GM18520 (cell line): Measurements from ENCODE around the gene COPG2.
"Not testable (repeated sequence)": the region's sequence is repeated elsewhere in the genome, so short reads cannot be mapped to it uniquely, and the experiment has no call there.

Experiments
- ATAC-seq: cut with Tn5 transposase; IDR thresholded peaks from one replicate; pipeline ENCODE4 v1.9.1; 2021; ENCODE audit not compliant: unreplicated experiment

Gene COPG2

GRCh38 chr7:130570144-130570543 lies 98.4 kb downstream of the COPG2 start:
- not testable (repeated sequence) for ATAC-seq

GRCh38 chr7:130566898-130567280 lies 101.7 kb downstream of the COPG2 start:
- no peak for ATAC-seq

GRCh38 chr7:130566168-130566897 lies 102.2 kb downstream of the COPG2 start:
- no peak for ATAC-seq

- no peak for ATAC-seq
These were observed 107.6 kb downstream of the COPG2 start for GRCh38 chr7:130560972-130561371.

GRCh38 chr7:130559184-130559583 lies 109.4 kb downstream of the COPG2 start:
- ATAC-seq = no peak

GRCh38 chr7:130554481-130554880 lies 114.1 kb downstream of the COPG2 start:
- no peak for ATAC-seq

- no peak for ATAC-seq
These were observed 115.0 kb downstream of the COPG2 start for GRCh38 chr7:130553398-130554029.

GRCh38 chr7:130544356-130544755 lies 124.2 kb downstream of the COPG2 start:
- no peak for ATAC-seq

- ATAC-seq = no peak
These were observed 125.0 kb downstream of the COPG2 start for GRCh38 chr7:130543487-130544010.

GRCh38 chr7:130542297-130542696 lies 126.3 kb downstream of the COPG2 start:
- ATAC-seq = not testable (repeated sequence)

GRCh38 chr7:130541287-130541686 lies 127.3 kb downstream of the COPG2 start:
- not testable (repeated sequence) for ATAC-seq

GRCh38 chr7:130537894-130538293 lies 130.7 kb downstream of the COPG2 start:
- ATAC-seq = not testable (repeated sequence)

GRCh38 chr7:130529417-130529816 lies 139.1 kb downstream of the COPG2 start:
- ATAC-seq = no peak

GRCh38 chr7:130527752-130528355 lies 140.7 kb downstream of the COPG2 start:
- not testable (repeated sequence) for ATAC-seq

- ATAC-seq = no peak
These were observed 143.9 kb downstream of the COPG2 start for GRCh38 chr7:130524628-130525027.

- ATAC-seq = not testable (repeated sequence)
These were observed 144.9 kb downstream of the COPG2 start for GRCh38 chr7:130523519-130524125.

- ATAC-seq = no peak
These were observed 147.1 kb downstream of the COPG2 start for GRCh38 chr7:130521258-130521951.

- no peak for ATAC-seq
These were observed 153.1 kb downstream of the COPG2 start for GRCh38 chr7:130515315-130516040.

GRCh38 chr7:130513447-130513846 lies 155.1 kb downstream of the COPG2 start:
- no peak for ATAC-seq

- ATAC-seq = not testable (repeated sequence)
These were observed 156.5 kb downstream of the COPG2 start for GRCh38 chr7:130512038-130512437.
